T-cell (primary cell): ENCODE data around the gene MOGAT1. TPM values are rescaled to one million over a fixed set of nuclear protein-coding genes. Genes with fewer than 3 reads are reported as not detected.

ENCODE experiments used
- ATAC-seq, 4 experiments: fragments of 200-7000 bp in 3 of 4; fragments of 150-1000 bp in 1 of 4; cut with Tn5 transposase; replicated peaks in 1 of 4; 1 replicate in 3 of 4; 2 replicates in 1 of 4; pipeline ENCODE4 v1.10.0; 2021; ENCODE audit warnings: moderate library complexity in 3 of 4, mild to moderate bottlenecking in 2 of 4, moderate number of reproducible peaks in 1 of 4
- CTCF ChIA-PET, 2 donors: fragments of 300-600 bp; sonication (Branson Sonifier 250); formaldehyde crosslinking; loops; one replicate each; lab custom pipeline; 2022; ENCODE audit warnings: antibody characterized with exemption in 2 of 2; lab: Charles Lee
- POLR2A ChIA-PET, 2 donors: fragments of 300-600 bp; sonication (Branson Sonifier 250); formaldehyde crosslinking; loops; one replicate each; lab custom pipeline; 2022; ENCODE audit warnings: antibody characterized with exemption in 2 of 2; lab: Charles Lee
- DNase-seq, 35 experiments: peaks; one replicate each; pipeline versions ENCODE4 v3.0.0 to v3.0.0-alpha.2; 2013 to 2023
- H3K27ac ChIP-seq: one replicate; pipeline ENCODE4 v1.5.1; 2013; ENCODE audit warnings: low read length
- H3K27me3 ChIP-seq, 2 experiments: replicated peaks in 1 of 2; 1 replicate in 1 of 2; 2 replicates in 1 of 2; pipeline versions ENCODE4 v1.6.1 to v1.7.0; 2013; ENCODE audit warnings: low read length in 1 of 2, mixed read lengths in 1 of 2; ENCODE audit not compliant: control insufficient read depth in 2 of 2, insufficient read depth in 2 of 2; ENCODE audit errors: extremely low read depth in 1 of 2
- H3K36me3 ChIP-seq, 2 donors: 1 replicate in 1 of 2; 2 replicates in 1 of 2; pipeline versions ENCODE4 v1.6.1 to v1.7.0; 2013; ENCODE audit warnings: low read length in 1 of 2; ENCODE audit not compliant: control insufficient read depth in 2 of 2, insufficient read depth in 1 of 2; ENCODE audit errors: extremely low read depth in 1 of 2
- H3K4me1 ChIP-seq, 2 experiments: 1 replicate in 1 of 2; 2 replicates in 1 of 2; pipeline versions ENCODE4 v1.6.1 to v1.7.0; 2013; ENCODE audit warnings: low read length in 2 of 2, mixed read lengths in 1 of 2; ENCODE audit not compliant: insufficient read depth in 2 of 2, control insufficient read depth in 1 of 2; ENCODE audit errors: extremely low read depth in 1 of 2
- H3K4me3 ChIP-seq, 2 donors: 1 replicate in 1 of 2; 2 replicates in 1 of 2; pipeline versions ENCODE4 v1.5.1 to v1.7.0; 2013; ENCODE audit warnings: mild to moderate bottlenecking in 2 of 2, low read length in 1 of 2, moderate library complexity in 1 of 2; ENCODE audit not compliant: control insufficient read depth in 1 of 2; ENCODE audit errors: extremely low read depth in 1 of 2
- H3K9me3 ChIP-seq: 2 replicates; pipeline ENCODE4 v1.7.0; 2013
- H3K27ac Mint-ChIP-seq, 2 donors: one replicate each; pipeline ENCODE4 v1.8.0; 2020 to 2021; ENCODE audit warnings: mild to moderate bottlenecking in 2 of 2, mixed read lengths in 2 of 2
- H3K27me3 Mint-ChIP-seq, 2 donors: one replicate each; pipeline ENCODE4 v1.8.0; 2021 to 2022; ENCODE audit warnings: mixed read lengths in 2 of 2
- H3K36me3 Mint-ChIP-seq: one replicate; pipeline ENCODE4 v1.8.0; 2021; ENCODE audit warnings: mixed read lengths
- H3K4me1 Mint-ChIP-seq, 3 donors: one replicate each; pipeline ENCODE4 v1.8.0; 2020 to 2022; ENCODE audit warnings: mixed read lengths in 3 of 3, mild to moderate bottlenecking in 1 of 3
- H3K4me3 Mint-ChIP-seq, 3 donors: one replicate each; pipeline ENCODE4 v1.8.0; 2020 to 2022; ENCODE audit warnings: mild to moderate bottlenecking in 3 of 3, mixed read lengths in 3 of 3, moderate library complexity in 3 of 3
- H3K9me3 Mint-ChIP-seq, 3 donors: one replicate each; pipeline ENCODE4 v1.8.0; 2020 to 2022; ENCODE audit warnings: mixed read lengths in 3 of 3
- WGBS: methylation state at CpG from one replicate; pipeline ENCODE4 v1.1.5; 2013; ENCODE audit warnings: missing lambda C conversion rate; ENCODE audit not compliant: insufficient coverage; 5-methylcytosine and 5-hydroxymethylcytosine counted together
- total RNA-seq, 35 experiments: library from RNA in 6 of 35; stranded (reverse) in 6 of 35; fragments of 120-200 nt in 1 of 35; gene quantifications; one replicate each; pipeline versions ENCODE4 v1.2.1 to v1.2.4 and lab custom pipeline; 2013 to 2026

Gene MOGAT1
- total RNA-seq (not detected), total RNA-seq (lab: John Stamatoyannopoulos, UW) (0 to 0.07 (median 0) reads per million in 29 experiments)
- not detected for total RNA-seq (2013)

- Histone ChIP-seq H3K27me3 (peaks cover 15 to 19% of the 10 kb centered on the region in 2 experiments), H3K9me3 (no peaks in the 10 kb centered on the region), H3K36me3 (no peaks in the 10 kb centered on the region), H3K27ac (no peak within 1 kb of the TSS), H3K4me1 (peaks cover 0 to 10% of the 10 kb centered on the region in 2 experiments), H3K4me3 (peak within 1 kb of the TSS in 1 of 2 donors; percentile 62)
- WGBS, result 5% methylated on average over 61 of the region's 66 CpGs
- Mint-ChIP-seq H3K27me3 (peaks cover 59 to 65% of the 10 kb centered on the region in 2 donors), H3K4me3 (peak within 1 kb of the TSS; percentile 15 to 73 (median 49)), H3K4me1 (peaks cover 9 to 14% (median 10%) of the 10 kb centered on the region in 3 donors), H3K36me3 (no peaks in the 10 kb centered on the region), H3K9me3 (no peaks in the 10 kb centered on the region), H3K27ac (peak within 1 kb of the TSS in 1 of 2 donors; percentile 38)
- ATAC-seq, result peak in 3 of 4 experiments; percentile 38 to 62 (median 54)
- ChIA-PET CTCF (no interaction called here), POLR2A (no interaction called here)
- peak in 3 of 35 experiments; percentile 2 to 8 (median 3) for DNase-seq
Measured at GRCh38 chr2:222671259-222672067, at the start of gene MOGAT1. MOGAT1 (plus strand) TSS chr2:222671658; CDS start chr2:222671786, 128 bp downstream.

- H3K4me3 Mint-ChIP-seq, result no peak overlapping the region
- H3K27ac Mint-ChIP-seq, result no peak overlapping the region
- H3K4me1 Mint-ChIP-seq, result no peaks in the 10 kb centered on the region
- H3K36me3 ChIP-seq, result peaks cover 5 to 65% of the 10 kb centered on the region in 2 donors
- ChIA-PET CTCF (no interaction called here), POLR2A (no interaction called here)
- H3K36me3 Mint-ChIP-seq, result peaks cover 33% of the 10 kb centered on the region
- H3K27me3 ChIP-seq, result no peaks in the 10 kb centered on the region
- no peaks in the 10 kb centered on the region for H3K27me3 Mint-ChIP-seq
- no peaks in the 10 kb centered on the region for H3K9me3 ChIP-seq
- H3K4me3 ChIP-seq, result no peak overlapping the region
- ATAC-seq (no peak), DNase-seq (no peak)
- H3K4me1 ChIP-seq, result no peaks in the 10 kb centered on the region
- H3K9me3 Mint-ChIP-seq, result no peaks in the 10 kb centered on the region
- WGBS, result 100% methylated on average over 2 of the region's 4 CpGs
- H3K27ac ChIP-seq, result no peak overlapping the region
Measured at GRCh38 chr2:222621893-222622292, 49.6 kb upstream of the MOGAT1 start.

- ChIA-PET CTCF (no interaction called here), POLR2A (no interaction called here)
- no CpG with 5 or more reads among the region's 2 CpGs for WGBS
- Histone ChIP-seq H3K4me1 (no peaks in the 10 kb centered on the region), H3K27me3 (no peaks in the 10 kb centered on the region), H3K36me3 (peaks cover 5 to 66% of the 10 kb centered on the region in 2 donors), H3K27ac (no peak overlapping the region), H3K9me3 (no peaks in the 10 kb centered on the region), H3K4me3 (no peak overlapping the region)
- Mint-ChIP-seq H3K4me1 (no peaks in the 10 kb centered on the region), H3K9me3 (no peaks in the 10 kb centered on the region), H3K4me3 (no peak overlapping the region), H3K27me3 (no peaks in the 10 kb centered on the region), H3K27ac (no peak overlapping the region), H3K36me3 (peaks cover 43% of the 10 kb centered on the region)
- DNase-seq (no peak), ATAC-seq (no peak)
Measured at GRCh38 chr2:222622910-222623309, 48.5 kb upstream of the MOGAT1 start.

GRCh38 chr2:222623756-222624309 lies 47.6 kb upstream of the MOGAT1 start:
- peaks cover 42% of the 10 kb centered on the region for H3K36me3 Mint-ChIP-seq
- no peaks in the 10 kb centered on the region for H3K9me3 Mint-ChIP-seq
- Histone ChIP-seq H3K4me3 (no peak overlapping the region), H3K4me1 (no peaks in the 10 kb centered on the region), H3K9me3 (no peaks in the 10 kb centered on the region), H3K27ac (no peak overlapping the region), H3K27me3 (no peaks in the 10 kb centered on the region), H3K36me3 (peaks cover 5 to 73% of the 10 kb centered on the region in 2 donors)
- no peak overlapping the region for H3K27ac Mint-ChIP-seq
- WGBS, result 100% methylated on average over 2 of the region's 6 CpGs
- no peak overlapping the region for H3K4me3 Mint-ChIP-seq
- H3K27me3 Mint-ChIP-seq, result no peaks in the 10 kb centered on the region
- ChIA-PET CTCF (no interaction called here), POLR2A (no interaction called here)
- no peaks in the 10 kb centered on the region for H3K4me1 Mint-ChIP-seq
- ATAC-seq (no peak), DNase-seq (no peak)

- Mint-ChIP-seq H3K9me3 (no peaks in the 10 kb centered on the region), H3K4me3 (no peak overlapping the region), H3K36me3 (peaks cover 53% of the 10 kb centered on the region), H3K27me3 (no peaks in the 10 kb centered on the region), H3K4me1 (no peaks in the 10 kb centered on the region), H3K27ac (no peak overlapping the region)
- Histone ChIP-seq H3K36me3 (peaks cover 3 to 78% of the 10 kb centered on the region in 2 donors), H3K9me3 (no peaks in the 10 kb centered on the region), H3K27ac (no peak overlapping the region), H3K4me1 (no peaks in the 10 kb centered on the region), H3K27me3 (no peaks in the 10 kb centered on the region), H3K4me3 (no peak overlapping the region)
- ChIA-PET CTCF (interaction anchor here in 1 of 2 donors (0.6 kb wide), 1 partner anchor 308 kb away, joined by 5 read pairs; a partner anchor contains a TSS), POLR2A (no interaction called here)
- ATAC-seq (no peak), DNase-seq (no peak)
- no CpG with 5 or more reads among the region's 5 CpGs for WGBS
Measured at GRCh38 chr2:222627764-222628163, 43.7 kb upstream of the MOGAT1 start.

- 80% methylated on average over 1 of the region's 1 CpG for WGBS
- ChIA-PET POLR2A (no interaction called here), CTCF (no interaction called here)
- H3K36me3 Mint-ChIP-seq, result peaks cover 57% of the 10 kb centered on the region
- ATAC-seq, result no peak
- H3K27me3 Mint-ChIP-seq, result no peaks in the 10 kb centered on the region
- no peaks in the 10 kb centered on the region for H3K9me3 Mint-ChIP-seq
- Histone ChIP-seq H3K4me1 (no peaks in the 10 kb centered on the region), H3K27me3 (no peaks in the 10 kb centered on the region), H3K9me3 (peaks cover 3% of the 10 kb centered on the region), H3K36me3 (peaks cover 3 to 73% of the 10 kb centered on the region in 2 donors), H3K27ac (no peak overlapping the region), H3K4me3 (no peak overlapping the region)
- peaks cover 0 to 7% (median 0%) of the 10 kb centered on the region in 3 donors for H3K4me1 Mint-ChIP-seq
- no peak for DNase-seq
- no peak overlapping the region for H3K4me3 Mint-ChIP-seq
- no peak overlapping the region for H3K27ac Mint-ChIP-seq
Measured at GRCh38 chr2:222635295-222635694, 36.2 kb upstream of the MOGAT1 start.
